Activated T-helper 1 cell treated with anti-CD3 and anti-CD28 coated beads, Interleukin-12 subunit alpha, Interleukin-12 subunit beta, Interleukin-2, Interleukin-4 antibody, amounts not matched to agents 30 ng/mL and 10 ng/mL and 1 ng/mL, durations not matched to agents 14 hours and 24 hours and 36 hours (primary cell): ENCODE data around the gene TJP3. TPM values are rescaled to one million over a fixed set of nuclear protein-coding genes. Genes with fewer than 3 reads are reported as not detected.
"Not testable (repeated sequence)": the region's sequence is repeated elsewhere in the genome, so short reads cannot be mapped to it uniquely, and the experiment has no call there.

Source experiments
- DNase-seq: peaks from one replicate; pipeline ENCODE4 v3.0.0; 2021; ENCODE audit warnings: low spot score
- H3K27ac Mint-ChIP-seq: one replicate; pipeline ENCODE4 v1.8.0; 2021; ENCODE audit warnings: mild to moderate bottlenecking, mixed read lengths
- H3K27me3 Mint-ChIP-seq: one replicate; pipeline ENCODE4 v1.8.0; 2022; ENCODE audit warnings: mild to moderate bottlenecking, moderate library complexity, mixed read lengths; ENCODE audit not compliant: insufficient read depth
- H3K36me3 Mint-ChIP-seq: one replicate; pipeline ENCODE4 v1.8.0; 2021; ENCODE audit warnings: low read depth, mixed read lengths
- H3K4me1 Mint-ChIP-seq: one replicate; pipeline ENCODE4 v1.8.0; 2021; ENCODE audit warnings: low read depth, mixed read lengths
- H3K4me3 Mint-ChIP-seq: one replicate; pipeline ENCODE4 v1.8.0; 2021; ENCODE audit warnings: mild to moderate bottlenecking, moderate library complexity, mixed read lengths
- H3K9me3 Mint-ChIP-seq: one replicate; pipeline ENCODE4 v1.8.0; 2021; ENCODE audit warnings: mixed read lengths
- intact Hi-C: fragments of 100-400 bp; cut with micrococcal nuclease; formaldehyde crosslinking; loops from one replicate; pipeline ENCODE4 v1.15.1; 2024
- total RNA-seq: library from RNA; stranded (reverse); gene quantifications from 2 replicates; pipeline ENCODE4 v1.2.3, GENCODE V29; 2022

The TJP3 gene, protein sequence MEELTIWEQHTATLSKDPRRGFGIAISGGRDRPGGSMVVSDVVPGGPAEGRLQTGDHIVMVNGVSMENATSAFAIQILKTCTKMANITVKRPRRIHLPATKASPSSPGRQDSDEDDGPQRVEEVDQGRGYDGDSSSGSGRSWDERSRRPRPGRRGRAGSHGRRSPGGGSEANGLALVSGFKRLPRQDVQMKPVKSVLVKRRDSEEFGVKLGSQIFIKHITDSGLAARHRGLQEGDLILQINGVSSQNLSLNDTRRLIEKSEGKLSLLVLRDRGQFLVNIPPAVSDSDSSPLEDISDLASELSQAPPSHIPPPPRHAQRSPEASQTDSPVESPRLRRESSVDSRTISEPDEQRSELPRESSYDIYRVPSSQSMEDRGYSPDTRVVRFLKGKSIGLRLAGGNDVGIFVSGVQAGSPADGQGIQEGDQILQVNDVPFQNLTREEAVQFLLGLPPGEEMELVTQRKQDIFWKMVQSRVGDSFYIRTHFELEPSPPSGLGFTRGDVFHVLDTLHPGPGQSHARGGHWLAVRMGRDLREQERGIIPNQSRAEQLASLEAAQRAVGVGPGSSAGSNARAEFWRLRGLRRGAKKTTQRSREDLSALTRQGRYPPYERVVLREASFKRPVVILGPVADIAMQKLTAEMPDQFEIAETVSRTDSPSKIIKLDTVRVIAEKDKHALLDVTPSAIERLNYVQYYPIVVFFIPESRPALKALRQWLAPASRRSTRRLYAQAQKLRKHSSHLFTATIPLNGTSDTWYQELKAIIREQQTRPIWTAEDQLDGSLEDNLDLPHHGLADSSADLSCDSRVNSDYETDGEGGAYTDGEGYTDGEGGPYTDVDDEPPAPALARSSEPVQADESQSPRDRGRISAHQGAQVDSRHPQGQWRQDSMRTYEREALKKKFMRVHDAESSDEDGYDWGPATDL
- total RNA-seq, result 0.08 TPM in 1 of 2 replicates, not detected in the other

GRCh38 chr19:3708207-3708931 lies at the start of gene TJP3:
Gene TJP3, plus strand, starts transcription at chr19:3708384. Its CDS starts 20,049 bp downstream, at chr19:3728433.
- Mint-ChIP-seq H3K36me3 (no peaks in the 10 kb centered on the region), H3K27ac (no peak within 1 kb of the TSS), H3K9me3 (no peaks in the 10 kb centered on the region), H3K27me3 (peaks cover 15% of the 10 kb centered on the region), H3K4me3 (no peak within 1 kb of the TSS), H3K4me1 (no peaks in the 10 kb centered on the region)
- intact Hi-C loops, result loop anchor here (10.0 kb wide), 1 partner anchor 384 kb away; no protein-coding TSS in a partner anchor
- DNase-seq, result no peak

- Mint-ChIP-seq H3K27me3 (no peaks in the 10 kb centered on the region), H3K4me3 (no peak overlapping the region), H3K4me1 (no peaks in the 10 kb centered on the region), H3K36me3 (peaks cover 4% of the 10 kb centered on the region), H3K9me3 (no peaks in the 10 kb centered on the region), H3K27ac (no peak overlapping the region)
- no peak for DNase-seq
- intact Hi-C loops, result no loop called here
These were observed 49.1 kb upstream of the TJP3 start for GRCh38 chr19:3658870-3659745.

- no peaks in the 10 kb centered on the region for H3K4me1 Mint-ChIP-seq
- DNase-seq, result no peak
- intact Hi-C loops, result no loop called here
- peaks cover 4% of the 10 kb centered on the region for H3K36me3 Mint-ChIP-seq
- H3K27ac Mint-ChIP-seq, result no peak overlapping the region
- no peaks in the 10 kb centered on the region for H3K9me3 Mint-ChIP-seq
- H3K27me3 Mint-ChIP-seq, result no peaks in the 10 kb centered on the region
- no peak overlapping the region for H3K4me3 Mint-ChIP-seq
These were observed 48.5 kb upstream of the TJP3 start for GRCh38 chr19:3659746-3660112.

- no peak overlapping the region for H3K4me3 Mint-ChIP-seq
- H3K27ac Mint-ChIP-seq, result no peak overlapping the region
- H3K9me3 Mint-ChIP-seq, result no peaks in the 10 kb centered on the region
- H3K4me1 Mint-ChIP-seq, result no peaks in the 10 kb centered on the region
- intact Hi-C loops, result no loop called here
- H3K27me3 Mint-ChIP-seq, result no peaks in the 10 kb centered on the region
- H3K36me3 Mint-ChIP-seq, result peaks cover 4% of the 10 kb centered on the region
- DNase-seq, result no peak
These were observed 47.5 kb upstream of the TJP3 start for GRCh38 chr19:3660493-3661219.

DNA sequence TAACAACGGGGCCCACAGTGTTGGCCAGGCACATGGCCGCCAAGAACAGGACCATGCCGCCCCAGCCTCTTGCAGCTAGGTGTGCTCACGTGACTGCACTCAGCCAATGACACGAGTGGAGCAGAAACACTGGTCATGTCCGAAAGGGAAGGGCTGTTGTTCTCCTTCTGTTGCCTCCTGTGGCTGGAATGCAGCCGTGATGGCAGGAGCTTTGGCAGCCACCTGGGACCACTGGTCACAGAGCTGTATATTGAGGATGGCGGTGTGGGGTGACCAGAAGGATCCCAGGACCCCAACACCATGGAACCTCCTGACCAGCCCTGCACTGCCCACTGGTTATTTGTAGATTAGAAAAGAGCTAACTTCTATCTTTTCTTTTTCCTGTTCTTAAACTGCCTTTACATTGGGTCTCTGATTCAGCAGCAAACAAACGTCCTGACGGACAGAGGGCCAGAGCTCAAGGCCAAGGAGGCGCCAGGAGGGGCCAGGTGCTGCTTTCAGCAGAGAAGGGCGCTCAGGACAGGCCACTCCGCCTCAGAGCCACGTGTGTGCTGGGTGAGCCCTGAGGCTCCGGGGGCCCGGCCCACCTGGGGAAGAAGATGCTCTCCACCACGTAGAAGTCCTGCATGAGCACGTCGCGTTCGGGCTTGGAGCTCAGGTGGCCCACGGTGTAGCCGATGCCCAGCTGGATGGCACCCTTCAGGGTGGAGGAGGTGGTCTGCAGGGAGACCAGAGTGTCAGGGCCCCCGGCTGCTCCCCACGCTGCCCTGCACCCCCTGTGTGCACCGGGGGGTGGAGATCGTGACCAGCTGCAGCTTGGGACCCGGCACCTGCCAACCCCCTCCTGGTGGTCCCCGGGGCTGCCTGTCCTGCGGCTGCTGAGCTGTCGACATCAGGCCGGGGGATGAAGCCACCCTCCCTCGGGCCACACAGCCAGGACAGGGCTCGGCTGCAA lies 46.6 kb upstream of the TJP3 start:
- Mint-ChIP-seq H3K4me1 (no peaks in the 10 kb centered on the region), H3K9me3 (no peaks in the 10 kb centered on the region), H3K36me3 (peaks cover 6% of the 10 kb centered on the region), H3K27me3 (no peaks in the 10 kb centered on the region), H3K27ac (no peak overlapping the region), H3K4me3 (no peak overlapping the region)
- intact Hi-C loops, result no loop called here
- no peak for DNase-seq

DNA sequence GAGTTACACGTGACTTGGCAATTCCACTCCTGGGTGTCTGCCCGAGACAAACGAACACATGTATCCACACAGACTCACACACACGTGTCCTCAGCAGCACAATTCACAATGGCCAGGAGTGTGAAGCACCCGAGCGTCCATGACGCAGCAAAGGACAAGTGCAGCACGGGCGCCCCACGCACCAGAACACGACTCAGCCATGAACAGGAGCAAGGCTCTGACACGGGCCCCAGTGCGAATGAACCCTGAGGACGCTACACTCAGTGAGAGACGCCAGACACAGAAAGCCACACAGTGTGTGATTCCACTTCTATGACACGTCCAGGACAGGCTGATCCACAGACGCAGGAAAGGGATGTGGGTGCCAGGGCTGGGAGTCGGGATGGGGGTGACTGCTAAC lies 44.3 kb upstream of the TJP3 start:
- intact Hi-C loops, result no loop called here
- H3K27ac Mint-ChIP-seq, result no peak overlapping the region

DNA sequence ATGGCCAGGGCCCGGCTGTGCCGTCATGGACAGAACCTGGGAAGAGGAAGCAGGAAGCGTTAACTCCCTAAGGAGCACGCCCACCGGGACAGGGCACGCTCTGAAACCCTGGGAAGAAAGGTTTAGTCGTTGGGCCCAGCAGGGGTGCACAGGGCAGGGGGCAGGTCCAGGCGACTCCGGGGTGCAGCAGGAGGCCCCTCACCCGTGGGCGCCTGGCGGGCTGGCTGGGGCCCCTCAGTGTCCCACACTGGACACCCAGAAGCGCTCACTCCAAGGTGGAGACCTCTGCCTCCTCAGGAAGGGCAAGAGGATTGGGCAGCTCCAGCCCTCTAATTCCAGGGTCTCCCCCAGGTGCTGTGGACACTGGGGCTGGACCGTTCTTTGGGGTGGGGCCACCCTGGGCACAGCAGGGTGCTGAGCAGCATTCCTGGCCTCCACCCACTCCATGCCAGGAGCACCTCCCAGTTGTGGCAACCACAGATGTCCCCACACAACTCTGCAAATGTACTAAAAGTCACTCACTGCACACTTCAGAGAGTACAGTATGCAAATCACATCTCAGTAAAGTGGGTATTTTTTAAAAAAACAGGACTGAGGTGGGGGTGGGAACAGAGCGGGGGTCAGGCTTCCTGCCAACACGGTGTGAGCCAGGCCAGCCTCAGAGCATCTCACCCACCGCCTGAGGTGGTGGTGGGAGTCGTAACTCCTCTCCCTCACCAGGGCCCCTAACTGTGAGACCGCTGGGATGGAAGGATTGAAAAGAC lies 43.1 kb upstream of the TJP3 start:
- Mint-ChIP-seq H3K27me3 (no peaks in the 10 kb centered on the region), H3K9me3 (no peaks in the 10 kb centered on the region), H3K4me1 (no peaks in the 10 kb centered on the region), H3K4me3 (no peak overlapping the region), H3K36me3 (peaks cover 3% of the 10 kb centered on the region), H3K27ac (no peak overlapping the region)
- intact Hi-C loops, result loop anchor here (1.0 kb wide), 1 partner anchor 41 kb away; no protein-coding TSS in a partner anchor
- no peak for DNase-seq

More for the DNA sequence above, 44.3 kb upstream of the TJP3 start:
- Mint-ChIP-seq H3K4me3 (no peak overlapping the region), H3K9me3 (no peaks in the 10 kb centered on the region), H3K4me1 (no peaks in the 10 kb centered on the region), H3K36me3 (peaks cover 3% of the 10 kb centered on the region), H3K27me3 (no peaks in the 10 kb centered on the region)
- DNase-seq, result no peak

- intact Hi-C loops, result loop anchor here (1.0 kb wide), 2 partner anchors 34 to 40 kb away; partner anchors contain the start of gene PIP5K1C
- H3K9me3 Mint-ChIP-seq, result no peaks in the 10 kb centered on the region
- H3K4me1 Mint-ChIP-seq, result no peaks in the 10 kb centered on the region
- H3K36me3 Mint-ChIP-seq, result peaks cover 3% of the 10 kb centered on the region
- H3K27me3 Mint-ChIP-seq, result no peaks in the 10 kb centered on the region
- H3K27ac Mint-ChIP-seq, result no peak overlapping the region
- H3K4me3 Mint-ChIP-seq, result no peak overlapping the region
- DNase-seq, result peak; percentile 66
These were observed 42.3 kb upstream of the TJP3 start for GRCh38 chr19:3665681-3666544.

DNA sequence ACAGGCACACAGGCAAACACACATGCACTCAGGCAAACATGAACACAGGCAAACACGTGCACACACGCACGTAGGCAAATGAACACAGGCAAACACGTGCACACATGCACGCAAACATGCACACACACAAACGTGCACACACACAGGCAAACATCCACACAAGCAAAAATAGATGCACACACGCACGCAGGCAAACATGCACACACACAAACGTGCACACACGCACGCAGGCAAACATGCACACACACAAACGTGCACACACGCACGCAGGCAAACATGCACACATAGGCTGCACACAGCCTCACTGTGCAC lies 41.7 kb upstream of the TJP3 start:
- not testable (repeated sequence) for H3K4me1 Mint-ChIP-seq, H3K4me3 Mint-ChIP-seq, H3K27ac Mint-ChIP-seq, H3K27me3 Mint-ChIP-seq, H3K36me3 Mint-ChIP-seq, H3K9me3 Mint-ChIP-seq, DNase-seq
- intact Hi-C loops, result loop anchor here (1.0 kb wide), 1 partner anchor 34 kb away; the partner anchor contains the start of gene PIP5K1C
